ENCODE measurements around the gene SORL1-AS1.

GRCh38 chr11:121456151-121456550 lies 3.4 kb upstream of the SORL1-AS1 start:
- TF ChIP-seq MAX (IDR thresholded peaks at IDR 0.05) (no peak), TAF1 (IDR thresholded peaks at IDR 0.05; ENCODE audit: low read depth) (no peak), REST (IDR thresholded peaks at IDR 0.05; ENCODE audit: low read depth) (no peak)
